ENCODE measurements around the gene ICAM5. TPM values are rescaled to one million over a fixed set of nuclear protein-coding genes. Genes with fewer than 3 reads are reported as not detected.

Gene ICAM5
- total RNA-seq, 1 experiment from 2014 or later, result 53.9 TPM

GRCh38 chr19:10343495-10343894, 53.7 kb downstream of the ICAM5 start:
- ChIA-PET RAD21 (ENCODE audit: low non-redundant PET in 1 of 2, low total read pairs in 2 of 2, uncharacterized antibody in 2 of 2, unreplicated experiment in 2 of 2) (no interaction called here), POLR2A (interaction anchor here (3.2 kb wide), 1 partner anchor 9 kb away, joined by 16 read pairs; the partner anchor contains the start of gene RAVER1), CTCF (interaction anchor here (1.4 kb wide), 1 partner anchor 85 kb away, joined by 3 read pairs; no protein-coding TSS in a partner anchor)
- BruUV-seq (replicated peaks), result no TSS peak
- Histone ChIP-seq H3K9me2 (ENCODE audit: insufficient read depth) (no peaks in the 10 kb centered on the region), H3K27ac (ENCODE audit: low read depth, low read length) (no peak overlapping the region), H3K4me2 (ENCODE audit: low read length) (no peak overlapping the region), H3K79me2 (ENCODE audit: insufficient read depth, low read length) (no peaks in the 10 kb centered on the region), H3K9me3 (ENCODE audit: control insufficient read depth in 1 of 2, insufficient read depth in 1 of 2, low read depth in 1 of 2, low read length in 2 of 2) (no peaks in the 10 kb centered on the region), H3K27me3 (ENCODE audit: insufficient read depth, low read length) (no peaks in the 10 kb centered on the region), H3K9ac (ENCODE audit: low read length) (no peak overlapping the region), H2AFZ (ENCODE audit: low read depth, low read length, poor library complexity, severe bottlenecking) (no peak overlapping the region), H3K4me1 (ENCODE audit: control insufficient read depth in 1 of 2, insufficient read depth in 2 of 2, low read length in 2 of 2) (peaks cover 0 to 14% of the 10 kb centered on the region in 2 experiments; a peak in 2 of 4 replicates), H3K36me3 (ENCODE audit: control insufficient read depth in 1 of 2, insufficient read depth in 2 of 2, low read length in 2 of 2) (no peaks in the 10 kb centered on the region), H4K20me1 (ENCODE audit: insufficient read depth) (no peaks in the 10 kb centered on the region), H3K4me3 (replicated peaks in 1 of 2; ENCODE audit: low read depth in 1 of 2, low read length in 2 of 2) (no peak overlapping the region)
- TF ChIP-seq SP1 (IDR thresholded peaks at IDR 0.05; ENCODE audit: low read depth), result no peak
- no peak for TF ChIP-seq JUND (IDR thresholded peaks at IDR 0.05)
- TF ChIP-seq CEBPB (IDR thresholded peaks at IDR 0.05; ENCODE audit: low read depth), result no peak
- TF ChIP-seq, protein P1, sequence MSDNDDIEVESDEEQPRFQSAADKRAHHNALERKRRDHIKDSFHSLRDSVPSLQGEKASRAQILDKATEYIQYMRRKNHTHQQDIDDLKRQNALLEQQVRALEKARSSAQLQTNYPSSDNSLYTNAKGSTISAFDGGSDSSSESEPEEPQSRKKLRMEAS (IDR thresholded peaks at IDR 0.05), result no peak
- no peak for TF ChIP-seq YY1 (IDR thresholded peaks at IDR 0.05; ENCODE audit: extremely low read depth, insufficient replicate concordance, low read depth, low read length)
- TF ChIP-seq, protein P2, sequence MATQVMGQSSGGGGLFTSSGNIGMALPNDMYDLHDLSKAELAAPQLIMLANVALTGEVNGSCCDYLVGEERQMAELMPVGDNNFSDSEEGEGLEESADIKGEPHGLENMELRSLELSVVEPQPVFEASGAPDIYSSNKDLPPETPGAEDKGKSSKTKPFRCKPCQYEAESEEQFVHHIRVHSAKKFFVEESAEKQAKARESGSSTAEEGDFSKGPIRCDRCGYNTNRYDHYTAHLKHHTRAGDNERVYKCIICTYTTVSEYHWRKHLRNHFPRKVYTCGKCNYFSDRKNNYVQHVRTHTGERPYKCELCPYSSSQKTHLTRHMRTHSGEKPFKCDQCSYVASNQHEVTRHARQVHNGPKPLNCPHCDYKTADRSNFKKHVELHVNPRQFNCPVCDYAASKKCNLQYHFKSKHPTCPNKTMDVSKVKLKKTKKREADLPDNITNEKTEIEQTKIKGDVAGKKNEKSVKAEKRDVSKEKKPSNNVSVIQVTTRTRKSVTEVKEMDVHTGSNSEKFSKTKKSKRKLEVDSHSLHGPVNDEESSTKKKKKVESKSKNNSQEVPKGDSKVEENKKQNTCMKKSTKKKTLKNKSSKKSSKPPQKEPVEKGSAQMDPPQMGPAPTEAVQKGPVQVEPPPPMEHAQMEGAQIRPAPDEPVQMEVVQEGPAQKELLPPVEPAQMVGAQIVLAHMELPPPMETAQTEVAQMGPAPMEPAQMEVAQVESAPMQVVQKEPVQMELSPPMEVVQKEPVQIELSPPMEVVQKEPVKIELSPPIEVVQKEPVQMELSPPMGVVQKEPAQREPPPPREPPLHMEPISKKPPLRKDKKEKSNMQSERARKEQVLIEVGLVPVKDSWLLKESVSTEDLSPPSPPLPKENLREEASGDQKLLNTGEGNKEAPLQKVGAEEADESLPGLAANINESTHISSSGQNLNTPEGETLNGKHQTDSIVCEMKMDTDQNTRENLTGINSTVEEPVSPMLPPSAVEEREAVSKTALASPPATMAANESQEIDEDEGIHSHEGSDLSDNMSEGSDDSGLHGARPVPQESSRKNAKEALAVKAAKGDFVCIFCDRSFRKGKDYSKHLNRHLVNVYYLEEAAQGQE (IDR thresholded peaks at IDR 0.05; ENCODE audit: low read depth), result no peak
- TF ChIP-seq POLR2AphosphoS5 (IDR thresholded peaks at IDR 0.05; ENCODE audit: low read depth, low read length), result no peak
- TF ChIP-seq ELF1 (IDR thresholded peaks at IDR 0.05; ENCODE audit: borderline replicate concordance, low read depth), result no peak
- TF ChIP-seq SRF (IDR thresholded peaks at IDR 0.05; ENCODE audit: low read depth), result no peak
- DNase-seq (ENCODE audit: low read depth, low spot score) (no peak), ATAC-seq (no peak)
- intact Hi-C loops (cut with micrococcal nuclease), result no loop called here

Measured in HCT116 (cell line).